Pancreas (tissue), 10 donors: ENCODE measurements around the gene DLGAP4. TPM values are rescaled to one million over a fixed set of nuclear protein-coding genes. Genes with fewer than 3 reads are reported as not detected.

Experiments
- ATAC-seq, 4 donors: fragments of 200-7000 bp; cut with Tn5 transposase; one replicate each; pipeline versions ENCODE4 v1.8.0 to v1.9.1; 2020; ENCODE audit warnings: mild to moderate bottlenecking in 4 of 4, moderate library complexity in 4 of 4
- DNase-seq, 6 donors: peaks; one replicate each; pipeline ENCODE4 v3.0.0-alpha.2; 2020
- FAIRE-seq: peaks from 2 replicates; lab custom pipeline; 2012; peaks lifted over from hg19 to GRCh38; lab: Jason Lieb, UNC
- H3K27ac ChIP-seq, 4 donors: fragments of 200-600 bp; sonication (generic); 1 replicate in 3 of 4; 2 replicates in 1 of 4; pipeline versions ENCODE4 v1.5.0 to v1.8.0; 2020
- H3K27me3 ChIP-seq, 4 donors: fragments of 200-600 bp; one replicate each; pipeline ENCODE4 v1.8.0; 2021
- H3K36me3 ChIP-seq, 3 donors: fragments of 200-600 bp; sonication (generic) in 1 of 3; one replicate each; pipeline versions ENCODE4 v1.5.0 to v1.8.0; 2020 to 2021
- H3K4me1 ChIP-seq, 3 donors: fragments of 200-600 bp; one replicate each; pipeline ENCODE4 v1.8.0; 2021
- H3K4me3 ChIP-seq, 4 donors: fragments of 200-600 bp; sonication (generic) in 2 of 4; one replicate each; pipeline versions ENCODE4 v1.5.0 to v1.8.0; 2020 to 2021
- H3K9me3 ChIP-seq, 4 donors: fragments of 200-600 bp; one replicate each; pipeline ENCODE4 v1.8.0; 2021
- CTCF ChIP-seq, 4 donors: fragments of 200-600 bp; sonication (generic) in 3 of 4; IDR thresholded peaks; one replicate each; pipeline versions ENCODE4 v1.5.0 to v1.8.0; 2021; ENCODE audit warnings: antibody characterized with exemption in 4 of 4
- WGBS, 2 donors: extraction: QIAGEN DNeasy Blood & Tissue Kit; methylation state at CpG; one replicate each; pipeline ENCODE4 v1.1.7; 2013; 5-methylcytosine and 5-hydroxymethylcytosine counted together
- intact Hi-C, 3 donors: fragments of 100-400 bp; cut with DNase I; formaldehyde crosslinking; loops; one replicate each; pipeline versions ENCODE4 v1.11.1 to v1.14.2; 2022
- polyA plus RNA-seq, 2 donors: library from polyadenylated mRNA; stranded (reverse); fragments of 200-250 nt; gene quantifications; one replicate each; pipeline ENCODE4 v1.2.3, GENCODE V29; 2013
- total RNA-seq, 6 donors: library from RNA; stranded (reverse); fragmentation: NEBNext Ultra II Directional in 4 of 6; extraction: Animal tissue kit (Norgen Biotek cat#: 25700) in 4 of 6; gene quantifications; one replicate each; pipeline versions ENCODE4 v1.2.1 to v1.2.4, GENCODE V29; 2021 to 2023
- donor health status: healthy with polysubstance abuse.
- donor health status: DM: no; HTN: no; CAD: no; lungs with moderate emphysema.
- donor health status: DM: no; HTN: no; CAD: no.
- donor health status: control.
- donor health status: control.
- donor health status: Bipolar disorder and iron deficiency.
- donor health status: DM: yes; HTN: yes; CAD: no.
- donor health status: DM: no; HTN: no; CAD: no.
- donor health status: DM: no; HTN: no; CAD: no.
- donor health status: DM: yes; HTN: yes; CAD: no.

DLGAP4 gene
- total and polyA plus RNA-seq, 8 donors: 28.6 to 49.5 (median 42.6) TPM

- TF ChIP-seq CTCF (IDR thresholded peaks at IDR 0.05): no peak
- H3K4me3 ChIP-seq: no peak overlapping the region
- H3K27me3 ChIP-seq: no peaks in the 10 kb centered on the region
- ATAC-seq (no peak), DNase-seq (peak in 2 of 6 donors; percentile 26 to 40), FAIRE-seq (no peak)
- no peaks in the 10 kb centered on the region for H3K36me3 ChIP-seq
- no peaks in the 10 kb centered on the region for H3K4me1 ChIP-seq
- H3K27ac ChIP-seq: no peak overlapping the region
- intact Hi-C loops: no loop called here
- H3K9me3 ChIP-seq: no peaks in the 10 kb centered on the region
- 76 to 79% methylated on average over 8 to 12 of the region's 12 CpGs for WGBS, 2 donors
Observed at GRCh38 chr20:36319356-36320260, 13.5 kb downstream of the DLGAP4 start.

GRCh38 chr20:36320261-36320897, 14.2 kb downstream of the DLGAP4 start:
- no peaks in the 10 kb centered on the region for H3K36me3 ChIP-seq
- no peak for TF ChIP-seq CTCF (IDR thresholded peaks at IDR 0.05)
- DNase-seq (peak in 1 of 6 donors; percentile 21), FAIRE-seq (no peak), ATAC-seq (no peak)
- H3K4me1 ChIP-seq: no peaks in the 10 kb centered on the region
- no peaks in the 10 kb centered on the region for H3K9me3 ChIP-seq
- no peak overlapping the region for H3K4me3 ChIP-seq
- H3K27me3 ChIP-seq: no peaks in the 10 kb centered on the region
- 62 to 81% methylated on average over 7 to 8 of the region's 8 CpGs for WGBS, 2 donors
- intact Hi-C loops: no loop called here
- no peak overlapping the region for H3K27ac ChIP-seq

- no peak for TF ChIP-seq CTCF (IDR thresholded peaks at IDR 0.05)
- Histone ChIP-seq H3K36me3 (no peaks in the 10 kb centered on the region), H3K4me3 (no peak overlapping the region), H3K27ac (no peak overlapping the region), H3K27me3 (no peaks in the 10 kb centered on the region), H3K9me3 (no peaks in the 10 kb centered on the region), H3K4me1 (no peaks in the 10 kb centered on the region)
- intact Hi-C loops: no loop called here
- ATAC-seq (no peak), DNase-seq (peak in 2 of 6 donors; percentile 22 to 25), FAIRE-seq (no peak)
- 82 to 86% methylated on average over 24 of the region's 24 CpGs for WGBS, 2 donors
Observed at GRCh38 chr20:36320898-36321695, 15.0 kb downstream of the DLGAP4 start.

- FAIRE-seq: no peak
- H3K9me3 ChIP-seq: no peaks in the 10 kb centered on the region
- DNase-seq: no peak
- 78 to 80% methylated on average over 5 of the region's 5 CpGs for WGBS, 2 donors
- H3K4me1 ChIP-seq: no peaks in the 10 kb centered on the region
- no peak overlapping the region for H3K27ac ChIP-seq
- H3K36me3 ChIP-seq: no peaks in the 10 kb centered on the region
- TF ChIP-seq CTCF (IDR thresholded peaks at IDR 0.05): no peak
- no peak overlapping the region for H3K4me3 ChIP-seq
- no peaks in the 10 kb centered on the region for H3K27me3 ChIP-seq
- intact Hi-C loops: no loop called here
- ATAC-seq: no peak
Observed at GRCh38 chr20:36322131-36322530, 16.0 kb downstream of the DLGAP4 start.
